ENCODE data around the gene URAD. TPM values are rescaled to one million over a fixed set of nuclear protein-coding genes. Genes with fewer than 3 reads are reported as not detected.
"Not testable (repeated sequence)": the region's sequence is repeated elsewhere in the genome, so short reads cannot be mapped to it uniquely, and the experiment has no call there.

URAD gene, protein sequence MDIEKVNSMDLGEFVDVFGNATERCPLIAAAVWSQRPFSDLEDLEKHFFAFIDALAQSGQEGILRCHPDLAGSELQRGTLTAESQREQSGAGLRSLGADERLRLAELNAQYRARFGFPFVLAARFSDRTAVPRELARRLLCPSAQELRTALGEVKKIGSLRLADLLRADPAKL
- total RNA-seq = not detected

DNA sequence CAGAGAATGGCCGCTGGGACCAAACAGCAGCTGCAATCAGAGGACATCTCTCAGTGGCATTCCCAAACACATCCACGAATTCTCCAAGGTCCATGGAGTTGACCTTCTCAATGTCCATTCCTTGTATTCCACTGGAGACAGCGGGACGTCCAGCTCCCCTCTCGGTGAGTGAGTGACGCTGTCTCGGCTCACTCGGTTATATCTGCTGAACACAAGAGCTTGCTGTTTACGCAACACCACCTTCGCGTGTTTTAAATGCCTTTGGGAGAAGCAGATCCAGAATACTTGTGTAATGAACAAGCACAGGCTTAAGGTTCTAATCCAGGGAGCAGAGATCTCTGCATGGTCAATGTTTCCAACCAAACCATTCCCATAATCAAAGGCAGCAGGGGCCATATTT lies at the start of gene URAD:
Gene URAD (minus strand): TSS at position 174 of the 400 bp plus-strand sequence. CDS start 56 bp downstream, at position 118.
- no peak within 1 kb of the TSS for H3K4me3 Mint-ChIP-seq
- H3K4me1 Mint-ChIP-seq = peaks cover 2% of the 10 kb centered on the region

DNA sequence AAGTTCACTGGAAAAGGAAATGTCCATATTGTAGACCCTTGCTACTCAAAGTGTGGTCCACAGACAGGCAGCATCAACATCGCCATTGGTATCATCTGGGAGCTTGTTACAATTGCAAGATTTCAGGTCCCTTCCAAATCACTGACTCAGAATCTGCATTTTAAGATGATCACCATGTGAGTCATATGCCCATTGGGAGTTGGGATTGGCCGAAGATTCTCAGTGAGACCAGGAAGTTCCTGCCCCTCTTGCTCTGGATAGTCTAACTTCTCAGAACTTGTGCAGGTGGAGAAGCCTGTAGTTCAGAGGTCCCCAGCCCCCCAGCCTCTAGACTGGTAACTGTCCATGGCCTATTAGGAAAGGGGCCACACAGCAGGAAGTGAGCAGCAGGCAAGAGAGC lies 48.9 kb upstream of the URAD start:
- Mint-ChIP-seq H3K36me3 (no peaks in the 10 kb centered on the region), H3K4me3 (no peak overlapping the region), H3K27me3 (peaks cover 3% of the 10 kb centered on the region), H3K4me1 (peaks cover 4% of the 10 kb centered on the region), H3K27ac (no peak overlapping the region), H3K9me3 (no peaks in the 10 kb centered on the region)
- no peak for DNase-seq

More for the DNA sequence above, at the start of gene URAD:
- Mint-ChIP-seq H3K9me3 (no peaks in the 10 kb centered on the region), H3K36me3 (no peaks in the 10 kb centered on the region), H3K27ac (no peak within 1 kb of the TSS), H3K27me3 (peaks cover 15% of the 10 kb centered on the region)
- no peak for DNase-seq

DNA sequence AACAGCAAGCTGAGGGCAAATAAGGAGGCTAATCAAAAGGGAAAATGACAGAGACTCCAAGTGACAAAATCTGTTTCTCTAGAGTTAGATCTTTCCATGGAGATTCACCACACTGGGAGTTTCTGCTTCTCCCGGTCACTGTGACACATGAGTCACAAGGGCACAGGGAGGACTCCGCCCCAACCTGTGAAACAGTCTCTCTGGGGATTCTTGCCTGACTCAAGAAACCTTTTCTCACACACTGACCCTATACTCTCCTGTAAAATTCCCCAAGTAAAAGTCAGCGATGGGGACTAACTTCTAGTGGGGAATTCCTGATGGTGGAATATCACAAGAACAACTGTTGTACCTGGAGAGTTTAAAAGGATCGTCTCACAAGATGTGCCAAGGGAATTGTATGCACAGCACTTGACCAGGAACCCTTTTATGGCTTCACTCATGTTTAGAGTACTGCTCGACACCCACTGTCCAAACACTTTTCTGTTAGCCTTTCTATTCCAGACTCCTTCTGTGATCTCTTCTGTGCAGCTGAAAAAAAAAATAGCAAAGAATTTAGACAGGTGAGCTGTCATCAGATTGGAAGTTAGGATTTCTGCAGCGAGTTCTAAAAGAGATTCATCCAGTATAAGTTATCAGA lies 46.8 kb upstream of the URAD start:
- no peak for DNase-seq
- Mint-ChIP-seq H3K4me3 (no peak overlapping the region), H3K27ac (no peak overlapping the region), H3K4me1 (peaks cover 9% of the 10 kb centered on the region), H3K36me3 (no peaks in the 10 kb centered on the region), H3K9me3 (no peaks in the 10 kb centered on the region), H3K27me3 (peaks cover 10% of the 10 kb centered on the region)

DNA sequence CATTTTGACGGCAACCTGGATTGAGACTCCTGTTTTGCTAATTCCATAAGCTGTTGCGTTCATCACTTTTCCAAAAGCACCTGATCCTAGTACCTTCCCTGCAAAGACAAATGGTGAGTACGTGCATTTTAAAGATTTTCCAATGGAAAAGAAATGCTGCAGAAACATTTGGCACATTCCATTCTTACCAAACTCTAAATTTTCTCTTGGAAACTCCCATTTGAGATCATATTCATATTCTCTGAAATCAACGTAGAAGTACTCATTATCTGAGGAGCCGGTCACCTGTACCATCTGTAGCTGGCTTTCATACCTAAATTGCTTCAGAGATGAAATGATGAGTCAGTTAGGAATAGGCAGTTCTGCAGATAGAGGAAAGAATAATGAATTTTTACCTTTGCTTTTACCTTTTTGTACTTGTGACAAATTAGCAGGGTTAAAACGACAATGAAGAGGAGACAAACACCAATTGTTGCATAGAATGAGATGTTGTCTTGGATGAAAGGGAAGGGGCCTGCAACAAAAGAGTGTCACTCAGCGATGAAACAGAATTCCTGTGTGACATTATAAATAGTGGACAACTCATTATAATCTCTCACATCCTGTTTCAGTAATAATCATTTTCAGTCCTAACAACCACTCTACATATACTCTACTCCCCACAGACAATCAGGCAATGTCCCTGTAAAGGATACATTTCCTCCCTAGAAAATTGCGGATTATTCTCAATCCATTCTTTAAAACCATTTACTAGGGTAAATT lies 45.6 kb upstream of the URAD start:
- Mint-ChIP-seq H3K36me3 (no peaks in the 10 kb centered on the region), H3K27me3 (peaks cover 10% of the 10 kb centered on the region), H3K4me3 (no peak overlapping the region), H3K4me1 (peaks cover 9% of the 10 kb centered on the region), H3K9me3 (no peaks in the 10 kb centered on the region), H3K27ac (no peak overlapping the region)
- DNase-seq = no peak

DNA sequence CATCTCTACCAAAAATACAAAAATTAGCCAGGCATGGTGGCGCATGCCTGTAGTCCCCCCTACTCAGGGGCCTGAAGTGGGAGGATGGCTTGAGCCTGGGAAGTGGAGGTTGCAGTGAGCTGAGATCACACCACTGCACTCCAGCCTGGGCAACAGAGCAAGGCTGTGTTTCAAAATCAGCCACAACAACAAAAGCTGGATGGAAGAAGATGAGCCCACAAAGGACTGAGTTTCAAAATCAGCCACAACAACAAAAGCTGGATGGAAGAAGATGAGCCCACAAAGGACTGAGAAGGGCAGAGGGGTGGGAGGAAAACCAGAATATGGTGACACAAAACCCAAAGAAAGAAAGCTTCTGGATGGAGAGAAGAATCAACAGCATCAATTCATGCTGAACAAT lies 43.9 kb upstream of the URAD start:
- H3K4me3 Mint-ChIP-seq, H3K27me3 Mint-ChIP-seq, H3K9me3 Mint-ChIP-seq, H3K36me3 Mint-ChIP-seq, H3K27ac Mint-ChIP-seq, DNase-seq: not testable (repeated sequence)
- peaks cover 15% of the 10 kb centered on the region for H3K4me1 Mint-ChIP-seq

DNA sequence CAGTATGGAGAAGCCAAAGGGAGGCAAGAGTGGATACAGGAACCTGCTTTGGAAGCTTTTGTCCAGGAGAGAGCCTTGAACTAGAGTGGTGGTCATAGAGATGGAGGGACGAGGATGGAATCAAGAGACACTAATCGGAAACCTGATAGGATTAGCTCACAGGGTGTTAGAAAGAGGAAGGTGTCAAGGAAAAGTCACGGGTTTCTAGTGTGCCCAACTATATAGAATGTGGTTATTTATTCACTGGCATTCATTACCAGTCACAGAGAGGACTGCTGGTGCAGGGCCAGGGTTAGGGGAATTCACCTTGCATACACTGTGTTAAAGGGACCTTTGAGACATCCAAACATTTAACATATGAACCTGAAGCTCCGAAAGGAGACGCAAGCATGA lies 43.4 kb upstream of the URAD start:
- no peaks in the 10 kb centered on the region for H3K36me3 Mint-ChIP-seq
- H3K4me1 Mint-ChIP-seq = peaks cover 18% of the 10 kb centered on the region
- peaks cover 7% of the 10 kb centered on the region for H3K27me3 Mint-ChIP-seq
- no peaks in the 10 kb centered on the region for H3K9me3 Mint-ChIP-seq
- H3K4me3 Mint-ChIP-seq = no peak overlapping the region
- H3K27ac Mint-ChIP-seq = no peak overlapping the region
- no peak for DNase-seq

DNA sequence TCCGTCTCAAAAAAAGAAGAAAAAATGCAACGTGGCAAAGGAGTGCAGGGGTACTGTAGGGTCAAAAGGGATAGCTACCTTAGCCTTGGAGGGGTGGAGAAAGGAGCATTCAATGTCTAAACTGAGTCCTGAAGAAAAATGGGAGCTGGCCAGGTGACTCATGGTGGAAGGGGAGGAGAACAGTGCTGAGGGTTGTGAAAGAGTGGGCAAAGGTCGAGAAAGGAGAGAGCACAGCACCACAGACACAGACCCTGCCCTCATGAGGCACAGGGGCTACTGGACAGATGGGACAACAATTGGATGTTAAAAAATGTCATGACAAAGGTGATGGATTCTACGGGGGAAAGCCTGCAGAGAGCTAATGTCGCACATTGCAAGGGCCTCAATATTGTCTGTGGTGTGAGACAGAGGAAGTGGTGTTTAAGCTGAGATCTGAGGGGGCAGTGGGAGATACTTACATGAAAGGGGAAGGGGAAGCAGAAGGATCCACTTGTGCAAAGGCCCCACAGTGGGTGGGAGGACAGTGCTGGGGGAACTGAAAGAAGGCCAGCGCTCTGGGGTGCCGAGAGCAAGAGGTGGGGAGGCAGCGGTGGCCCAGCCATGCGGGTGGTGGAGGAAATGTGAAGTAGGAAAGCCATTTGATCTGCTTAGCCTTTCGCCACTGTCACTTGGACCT lies 42.9 kb upstream of the URAD start:
- Mint-ChIP-seq H3K27me3 (peaks cover 7% of the 10 kb centered on the region), H3K36me3 (no peaks in the 10 kb centered on the region), H3K4me1 (peaks cover 18% of the 10 kb centered on the region), H3K4me3 (no peak overlapping the region), H3K27ac (no peak overlapping the region), H3K9me3 (no peaks in the 10 kb centered on the region)
- DNase-seq = no peak

DNA sequence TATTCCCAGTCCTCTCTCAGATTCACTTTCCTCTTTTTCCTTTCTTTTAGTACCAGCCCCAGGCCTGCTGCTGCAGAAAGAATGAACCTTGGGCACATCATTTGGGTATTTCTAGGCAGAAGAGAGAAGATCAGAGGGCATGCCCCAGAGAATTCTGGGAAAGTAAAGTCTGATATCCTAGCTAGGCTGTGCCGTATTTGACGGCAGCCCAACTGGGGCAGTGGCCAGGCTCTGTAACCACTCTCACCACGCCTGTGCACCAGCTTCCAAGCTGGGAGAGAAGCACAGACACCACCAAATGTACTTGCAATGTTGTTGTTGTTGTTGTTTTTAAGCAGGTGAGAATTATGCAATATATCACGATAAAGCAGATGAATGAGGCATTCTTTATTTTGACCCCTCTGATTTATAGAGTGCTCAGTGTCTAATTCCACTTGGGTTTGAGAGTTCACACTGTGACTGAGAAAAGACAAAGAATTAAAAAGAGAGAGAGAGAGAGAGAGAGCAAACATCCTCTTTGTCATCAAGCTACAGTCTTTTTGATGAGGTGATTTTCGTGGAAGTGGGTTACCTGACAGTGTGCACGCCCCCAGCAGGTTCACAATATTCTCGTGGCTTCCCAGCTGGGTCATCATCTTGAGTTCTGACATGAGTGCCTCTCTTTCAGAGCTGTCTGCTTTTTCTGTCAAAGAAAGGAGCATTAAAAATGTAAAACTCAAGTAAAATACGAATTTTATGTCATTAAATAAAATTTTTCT lies 39.3 kb upstream of the URAD start:
- no peak for DNase-seq
- H3K4me3 Mint-ChIP-seq = no peak overlapping the region
- H3K9me3 Mint-ChIP-seq = no peaks in the 10 kb centered on the region
- H3K4me1 Mint-ChIP-seq = peaks cover 18% of the 10 kb centered on the region
- H3K27ac Mint-ChIP-seq = no peak overlapping the region
- H3K36me3 Mint-ChIP-seq = no peaks in the 10 kb centered on the region
- H3K27me3 Mint-ChIP-seq = peaks cover 7% of the 10 kb centered on the region

DNA sequence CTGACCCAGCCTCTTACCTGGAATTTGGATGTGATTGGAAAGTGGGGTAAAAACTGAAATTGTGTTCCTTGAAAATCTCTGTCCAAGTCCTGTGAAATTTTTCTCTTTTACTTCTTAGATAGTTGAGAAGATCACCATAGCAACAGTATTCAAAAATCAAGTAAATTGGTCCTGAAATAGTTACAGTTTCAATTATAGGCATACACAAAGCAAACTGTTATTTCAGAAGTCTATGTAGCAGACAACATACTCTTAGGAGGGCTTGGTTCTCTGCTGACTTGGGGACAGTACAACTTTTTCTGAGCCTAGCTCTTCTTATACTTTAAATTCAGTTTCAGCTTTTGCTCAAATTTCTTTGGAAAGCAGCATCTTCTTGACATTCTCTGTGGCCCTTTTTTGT lies 38.6 kb upstream of the URAD start:
- DNase-seq = no peak
- H3K27ac Mint-ChIP-seq = no peak overlapping the region
- peaks cover 10% of the 10 kb centered on the region for H3K27me3 Mint-ChIP-seq
- H3K36me3 Mint-ChIP-seq = no peaks in the 10 kb centered on the region
- H3K4me3 Mint-ChIP-seq = no peak overlapping the region
- H3K4me1 Mint-ChIP-seq = peaks cover 13% of the 10 kb centered on the region
- no peaks in the 10 kb centered on the region for H3K9me3 Mint-ChIP-seq

DNA sequence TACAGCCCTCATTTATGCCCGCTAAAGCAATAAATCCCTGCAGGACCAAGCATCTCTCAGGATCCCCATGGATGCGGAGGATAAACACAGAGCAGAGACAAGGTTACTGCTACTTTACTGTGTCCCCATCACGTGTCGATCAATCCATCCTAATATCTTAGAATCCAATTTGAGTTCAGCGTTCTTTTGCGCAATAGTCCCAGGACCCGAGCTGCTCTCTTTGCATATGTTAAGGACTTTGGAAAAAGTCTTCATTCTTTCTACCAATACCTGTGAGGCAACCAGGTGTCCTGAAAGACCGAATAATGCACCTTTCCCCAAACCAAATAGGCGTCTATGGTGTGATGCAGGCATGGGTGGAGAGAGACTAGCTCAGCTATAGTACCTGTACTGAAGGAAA lies 38.0 kb upstream of the URAD start:
- Mint-ChIP-seq H3K36me3 (no peaks in the 10 kb centered on the region), H3K4me1 (peaks cover 13% of the 10 kb centered on the region), H3K9me3 (no peaks in the 10 kb centered on the region), H3K27me3 (peaks cover 9% of the 10 kb centered on the region), H3K27ac (no peak overlapping the region), H3K4me3 (no peak overlapping the region)
- DNase-seq = no peak

DNA sequence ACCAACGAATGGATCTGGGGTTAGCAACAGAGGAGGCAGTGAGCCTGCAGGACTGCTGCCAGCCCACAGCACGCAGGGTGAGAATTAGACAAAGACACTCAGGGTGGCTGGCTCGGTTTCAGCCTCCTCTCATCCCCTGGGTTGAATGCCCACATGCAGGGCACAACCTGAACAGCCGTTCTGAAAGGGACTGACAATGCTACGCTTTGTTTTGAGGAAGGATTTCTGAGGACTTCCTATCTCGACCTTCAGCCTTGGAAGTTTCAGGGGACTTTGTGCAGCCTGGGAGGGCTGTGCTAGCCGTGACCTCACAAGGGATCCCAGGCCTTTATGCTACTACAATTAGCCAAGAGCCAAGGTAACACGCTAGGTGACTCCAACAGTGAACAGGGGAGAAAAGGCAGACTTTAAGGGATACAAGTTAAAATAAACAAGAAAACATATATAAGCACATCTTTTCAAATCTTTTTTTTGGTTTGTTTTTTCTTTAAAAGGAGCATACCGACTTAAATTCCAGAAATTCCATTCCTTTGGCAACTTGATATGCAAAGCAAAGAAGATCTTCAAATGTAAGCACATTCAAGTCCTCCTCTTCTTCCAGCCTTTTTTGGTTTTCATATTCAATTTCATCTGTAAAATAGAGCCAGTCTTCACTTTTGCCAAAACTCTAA lies 34.5 kb upstream of the URAD start:
- Mint-ChIP-seq H3K27me3 (peaks cover 4% of the 10 kb centered on the region), H3K9me3 (no peaks in the 10 kb centered on the region), H3K36me3 (no peaks in the 10 kb centered on the region), H3K27ac (no peak overlapping the region), H3K4me1 (peaks cover 8% of the 10 kb centered on the region), H3K4me3 (no peak overlapping the region)
- no peak for DNase-seq

DNA sequence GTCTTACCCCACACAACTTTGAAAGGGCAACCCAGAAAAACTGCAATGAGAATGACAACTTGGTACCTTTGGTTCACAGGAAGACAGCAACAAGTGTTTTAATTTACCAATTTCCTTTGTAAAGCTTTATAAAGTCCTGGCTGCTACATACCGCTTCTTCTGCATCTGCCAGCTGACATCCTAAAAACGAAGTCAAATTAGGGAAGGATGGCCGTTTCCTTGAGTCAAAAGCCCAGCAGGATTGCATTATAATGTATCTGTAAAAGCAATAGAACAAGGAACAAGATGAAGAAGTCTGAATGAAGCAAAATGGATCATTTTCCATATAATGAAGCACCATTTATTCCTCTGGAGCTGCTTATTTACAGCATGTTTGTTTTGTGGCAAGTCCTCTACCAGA lies 25.8 kb upstream of the URAD start:
- H3K27me3 Mint-ChIP-seq = peaks cover 3% of the 10 kb centered on the region
- H3K4me1 Mint-ChIP-seq = peaks cover 7% of the 10 kb centered on the region
- no peak overlapping the region for H3K27ac Mint-ChIP-seq
- H3K9me3 Mint-ChIP-seq = no peaks in the 10 kb centered on the region
- no peaks in the 10 kb centered on the region for H3K36me3 Mint-ChIP-seq
- H3K4me3 Mint-ChIP-seq = no peak overlapping the region
- no peak for DNase-seq

DNA sequence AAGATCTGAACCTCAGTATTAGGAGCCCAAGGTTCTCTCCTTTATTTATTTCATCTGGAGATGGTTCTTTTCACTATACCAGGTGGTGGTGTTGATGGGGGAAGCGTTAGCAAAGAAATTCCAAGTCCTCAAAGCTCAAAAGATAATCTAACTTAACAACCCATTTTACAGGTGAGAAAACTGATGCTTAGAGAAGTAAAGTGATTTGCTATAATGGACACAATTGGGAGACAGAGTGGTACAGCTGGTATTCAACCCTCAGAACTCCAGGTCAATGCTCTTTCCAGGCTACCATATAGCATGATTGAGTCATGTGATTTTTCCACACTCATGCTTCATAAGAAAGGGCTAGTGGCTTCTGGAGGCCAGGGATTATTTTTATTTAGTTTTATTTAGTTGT lies 25.0 kb upstream of the URAD start:
- Mint-ChIP-seq H3K27ac (no peak overlapping the region), H3K27me3 (peaks cover 3% of the 10 kb centered on the region), H3K9me3 (no peaks in the 10 kb centered on the region), H3K4me1 (peaks cover 7% of the 10 kb centered on the region), H3K36me3 (no peaks in the 10 kb centered on the region), H3K4me3 (no peak overlapping the region)
- DNase-seq = no peak

DNA sequence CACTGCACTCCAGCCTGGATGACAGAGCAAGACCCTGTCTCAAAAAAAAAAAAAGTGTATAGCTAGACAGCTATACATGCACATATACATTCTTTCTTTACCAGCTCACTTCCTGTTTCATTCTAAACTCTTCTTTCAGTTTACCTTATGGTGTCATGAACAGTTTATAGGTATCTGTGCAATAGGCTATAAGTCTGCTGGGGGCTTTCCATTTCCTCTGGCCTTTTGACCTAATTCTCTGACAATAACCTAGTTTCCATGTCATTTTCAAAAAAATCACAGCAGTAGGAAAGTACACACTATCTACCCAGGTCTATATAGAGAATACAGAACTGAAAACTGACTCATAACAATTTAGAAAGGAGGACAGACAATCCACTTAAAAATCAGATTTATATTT lies 24.4 kb upstream of the URAD start:
- H3K4me1 Mint-ChIP-seq = peaks cover 7% of the 10 kb centered on the region
- DNase-seq = no peak
- H3K9me3 Mint-ChIP-seq = no peaks in the 10 kb centered on the region
- no peaks in the 10 kb centered on the region for H3K36me3 Mint-ChIP-seq
- no peak overlapping the region for H3K4me3 Mint-ChIP-seq
- H3K27me3 Mint-ChIP-seq = peaks cover 3% of the 10 kb centered on the region
- H3K27ac Mint-ChIP-seq = no peak overlapping the region
